ENCODE measurements around the gene HAUS5. TPM values are rescaled to one million over a fixed set of nuclear protein-coding genes. Genes with fewer than 3 reads are reported as not detected.

HAUS5 gene, protein sequence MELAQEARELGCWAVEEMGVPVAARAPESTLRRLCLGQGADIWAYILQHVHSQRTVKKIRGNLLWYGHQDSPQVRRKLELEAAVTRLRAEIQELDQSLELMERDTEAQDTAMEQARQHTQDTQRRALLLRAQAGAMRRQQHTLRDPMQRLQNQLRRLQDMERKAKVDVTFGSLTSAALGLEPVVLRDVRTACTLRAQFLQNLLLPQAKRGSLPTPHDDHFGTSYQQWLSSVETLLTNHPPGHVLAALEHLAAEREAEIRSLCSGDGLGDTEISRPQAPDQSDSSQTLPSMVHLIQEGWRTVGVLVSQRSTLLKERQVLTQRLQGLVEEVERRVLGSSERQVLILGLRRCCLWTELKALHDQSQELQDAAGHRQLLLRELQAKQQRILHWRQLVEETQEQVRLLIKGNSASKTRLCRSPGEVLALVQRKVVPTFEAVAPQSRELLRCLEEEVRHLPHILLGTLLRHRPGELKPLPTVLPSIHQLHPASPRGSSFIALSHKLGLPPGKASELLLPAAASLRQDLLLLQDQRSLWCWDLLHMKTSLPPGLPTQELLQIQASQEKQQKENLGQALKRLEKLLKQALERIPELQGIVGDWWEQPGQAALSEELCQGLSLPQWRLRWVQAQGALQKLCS
- 32.8 and 32.9 TPM in 2 replicates for total RNA-seq (2021)
- long read RNA-seq, full-length matches to known transcripts: 203 of 277 reads
- long read RNA-seq, partial matches to known transcripts: 11 of 277 reads
- long read RNA-seq, other reads (novel, unspliced or antisense): 63 of 277 reads

- TF ChIP-seq CTCF (conservative IDR thresholded peaks at IDR 0.05): no peak
- peak within 1 kb of the TSS; percentile 93 for H3K4me2 ChIP-seq (ENCODE audit: insufficient read depth, insufficient read length, low read length)
- H2BK120ac ChIP-seq (ENCODE audit: low read depth, low read length, poor library complexity, severe bottlenecking): no peak within 1 kb of the TSS
- H3K36me3 Mint-ChIP-seq (ENCODE audit: insufficient read depth in 1 of 3, low read depth in 3 of 3): peaks cover 9 to 23% (median 23%) of the 10 kb centered on the region in 3 experiments; a peak in 6 of 7 replicates
- H3K4me3 Mint-ChIP-seq: peak within 1 kb of the TSS; percentile 80 to 86
- no peak within 1 kb of the TSS for H4K91ac ChIP-seq (ENCODE audit: insufficient read length, low read depth, low read length)
- H3K79me1 ChIP-seq (ENCODE audit: insufficient read depth, low read depth, low read length, poor library complexity, severe bottlenecking): no peaks in the 10 kb centered on the region
- no peaks in the 10 kb centered on the region for H4K20me1 ChIP-seq (ENCODE audit: control insufficient read depth, insufficient read depth, insufficient read length)
- H2BK12ac ChIP-seq (ENCODE audit: insufficient read length, low read depth, low read length): no peak within 1 kb of the TSS
- H2AFZ ChIP-seq (ENCODE audit: low read length): no peak within 1 kb of the TSS
- H3K18ac ChIP-seq (ENCODE audit: insufficient read length, low read depth, low read length): peak within 1 kb of the TSS; percentile 66
- H3K56ac ChIP-seq (ENCODE audit: insufficient read length, low read depth, low read length): no peak within 1 kb of the TSS
- peaks cover 9 to 15% of the 10 kb centered on the region in 2 experiments for H3K9me3 Mint-ChIP-seq
- peak within 1 kb of the TSS; percentile 73 for H3K9ac ChIP-seq (ENCODE audit: extremely low read depth, insufficient read length, low read length)
- H3K27me3 ChIP-seq (ENCODE audit: insufficient read depth, low read length): no peaks in the 10 kb centered on the region
- H4K8ac ChIP-seq (replicated peaks; ENCODE audit: insufficient read length, low read depth, low read length): no peak within 1 kb of the TSS
- WGBS (ENCODE audit: extremely low coverage, insufficient read length, low lambda C conversion rate): no CpG with 5 or more reads among the region's 47 CpGs
- no peak within 1 kb of the TSS for H3K23ac ChIP-seq (ENCODE audit: insufficient read length, low read depth, low read length)
- no peak within 1 kb of the TSS for H2BK5ac ChIP-seq (ENCODE audit: insufficient read length, low read length)
- no peaks in the 10 kb centered on the region for H3K4me1 Mint-ChIP-seq
- peak; percentile 95 for DNase-seq
- H3K27ac Mint-ChIP-seq: peak within 1 kb of the TSS in 1 of 3 experiments; percentile 81; a peak in 2 of 7 replicates
- no peak within 1 kb of the TSS for H2AK5ac ChIP-seq (ENCODE audit: insufficient read length, low read length)
- peaks cover 23% of the 10 kb centered on the region for H3K27me3 Mint-ChIP-seq (ENCODE audit: low read depth)
- H3K14ac ChIP-seq (ENCODE audit: insufficient read depth, low read length): peak within 1 kb of the TSS; percentile 75
- no peaks in the 10 kb centered on the region for H3K79me2 ChIP-seq (ENCODE audit: insufficient read depth, low read length)
- peaks cover 9% of the 10 kb centered on the region for H3K9me3 ChIP-seq (ENCODE audit: control insufficient read depth, low read depth, low read length)
- no peaks in the 10 kb centered on the region for H3K4me1 ChIP-seq (ENCODE audit: insufficient read depth, low read length)
- H3K23me2 ChIP-seq (ENCODE audit: insufficient read length, low read depth, low read length, poor library complexity, severe bottlenecking): peaks cover 5% of the 10 kb centered on the region
- H3T11ph ChIP-seq (ENCODE audit: low read length): no peak within 1 kb of the TSS
- H3K4ac ChIP-seq (ENCODE audit: low read depth, low read length): no peak within 1 kb of the TSS
- H4K5ac ChIP-seq (ENCODE audit: insufficient read length, low read depth, low read length): no peak within 1 kb of the TSS
- H3K27ac ChIP-seq (ENCODE audit: insufficient read length, low read depth, low read length): no peak within 1 kb of the TSS
- H2BK20ac ChIP-seq (ENCODE audit: low read depth, low read length, poor library complexity, severe bottlenecking): no peak within 1 kb of the TSS
- H2BK15ac ChIP-seq (ENCODE audit: low read depth, low read length): no peak within 1 kb of the TSS
Observed at GRCh38 chr19:35612559-35613321, at the start of gene HAUS5. HAUS5 (plus strand) TSS chr19:35612735; CDS start chr19:35612795, 60 bp downstream.

All from H9 (cell line).